CD4-positive, CD25-positive, alpha-beta regulatory T cell (primary cell): Measurements from ENCODE around the gene TIMM23. TPM values are rescaled to one million over a fixed set of nuclear protein-coding genes. Genes with fewer than 3 reads are reported as not detected.

Experiments
- ATAC-seq, 2 donors: fragments of 150-1000 bp; cut with Tn5 transposase; one replicate each; pipeline ENCODE4 v1.10.0; 2021; ENCODE audit warnings: low read depth in 2 of 2, moderate number of reproducible peaks in 2 of 2, moderate library complexity in 1 of 2
- DNase-seq, 3 donors: peaks; one replicate each; pipeline versions ENCODE4 v3.0.0 to v3.0.0-alpha.2; 2012 to 2022; ENCODE audit warnings: mixed read lengths in 1 of 3
- H3K27ac ChIP-seq: one replicate; pipeline ENCODE4 v1.7.0; 2013; ENCODE audit warnings: mild to moderate bottlenecking, low read length; ENCODE audit not compliant: insufficient read depth, poor library complexity, severe bottlenecking
- H3K27me3 ChIP-seq: one replicate; pipeline ENCODE4 v1.7.0; 2013; ENCODE audit warnings: low read length; ENCODE audit not compliant: control insufficient read depth, insufficient read depth
- H3K36me3 ChIP-seq: one replicate; pipeline ENCODE4 v1.7.0; 2013; ENCODE audit warnings: mild to moderate bottlenecking, low read length, moderate library complexity; ENCODE audit not compliant: control insufficient read depth, insufficient read depth
- H3K4me1 ChIP-seq: 2 replicates; pipeline ENCODE4 v1.7.0; 2013; ENCODE audit warnings: mild to moderate bottlenecking, low read length; ENCODE audit not compliant: insufficient read depth, control insufficient read depth, poor library complexity, severe bottlenecking
- H3K4me3 ChIP-seq: one replicate; pipeline ENCODE4 v1.7.0; 2013; ENCODE audit warnings: low read depth, mild to moderate bottlenecking, low read length, moderate library complexity
- H3K9me3 ChIP-seq, 2 experiments: 1 replicate in 1 of 2; 2 replicates in 1 of 2; pipeline ENCODE4 v1.7.0; 2013; ENCODE audit warnings: low read length in 2 of 2, mild to moderate bottlenecking in 1 of 2, moderate library complexity in 1 of 2; ENCODE audit not compliant: control insufficient read depth in 2 of 2
- H3K27ac Mint-ChIP-seq, 3 donors: one replicate each; pipeline ENCODE4 v1.8.0; 2020 to 2022; ENCODE audit warnings: mild to moderate bottlenecking in 3 of 3, mixed read lengths in 3 of 3, moderate library complexity in 2 of 3
- H3K27me3 Mint-ChIP-seq: one replicate; pipeline ENCODE4 v1.8.0; 2022; ENCODE audit warnings: mild to moderate bottlenecking, mixed read lengths
- H3K36me3 Mint-ChIP-seq: one replicate; pipeline ENCODE4 v1.8.0; 2020; ENCODE audit warnings: mixed read lengths
- H3K4me1 Mint-ChIP-seq, 4 donors: one replicate each; pipeline ENCODE4 v1.8.0; 2020 to 2022; ENCODE audit warnings: mixed read lengths in 4 of 4, mild to moderate bottlenecking in 1 of 4
- H3K4me3 Mint-ChIP-seq, 4 donors: one replicate each; pipeline ENCODE4 v1.8.0; 2020 to 2022; ENCODE audit warnings: mild to moderate bottlenecking in 4 of 4, mixed read lengths in 4 of 4, moderate library complexity in 3 of 4
- H3K9me3 Mint-ChIP-seq, 7 donors: one replicate each; pipeline ENCODE4 v1.8.0; 2020 to 2022; ENCODE audit warnings: mixed read lengths in 7 of 7, mild to moderate bottlenecking in 3 of 7, moderate library complexity in 2 of 7
- polyA plus RNA-seq, 4 donors: library from polyadenylated mRNA; unstranded; fragments of 300-500 nt; fragmentation: Illumina TruSeq; gene quantifications; one replicate each; pipeline ENCODE4 v1.2.3, GENCODE V29; 2021
- total RNA-seq: library from RNA; stranded (reverse); gene quantifications from one replicate; pipeline ENCODE4 v1.2.3, GENCODE V29; 2022

Gene TIMM23
- total and polyA plus RNA-seq, 5 donors from 2014 or later: 32.1 to 90.1 (median 74.4) TPM

DNA sequence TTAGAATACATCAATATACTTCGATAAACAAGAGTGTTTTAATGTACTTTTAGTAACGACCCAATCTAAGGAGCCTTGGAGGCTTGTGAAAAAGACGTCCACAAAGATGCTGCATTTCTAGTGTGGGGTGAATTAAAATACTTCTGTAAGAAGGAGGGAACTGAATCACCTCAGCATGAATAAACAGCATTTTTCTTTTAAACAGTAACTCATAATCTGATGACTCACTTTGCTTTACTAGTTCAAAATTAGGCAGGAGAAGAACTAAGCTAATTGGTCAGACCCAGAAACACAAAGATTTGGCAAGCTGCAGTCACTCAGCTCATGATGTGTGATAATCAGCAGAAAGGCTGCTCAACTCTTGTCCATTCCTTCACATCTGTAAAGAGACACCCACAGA is 33.9 kb downstream of the TIMM23 start:
- peaks cover 39% of the 10 kb centered on the region for H3K36me3 Mint-ChIP-seq
- no peaks in the 10 kb centered on the region for H3K9me3 Mint-ChIP-seq
- no peaks in the 10 kb centered on the region for H3K27me3 Mint-ChIP-seq
- DNase-seq (no peak), ATAC-seq (no peak)
- H3K4me3 ChIP-seq: no peak overlapping the region
- H3K27ac Mint-ChIP-seq: peak overlapping the region in 2 of 3 donors; percentile 48 to 59
- no peaks in the 10 kb centered on the region for H3K9me3 ChIP-seq
- no peak overlapping the region for H3K4me3 Mint-ChIP-seq
- H3K4me1 Mint-ChIP-seq: peaks cover 0 to 4% (median 1%) of the 10 kb centered on the region in 4 donors
- H3K27ac ChIP-seq: no peak overlapping the region
- H3K27me3 ChIP-seq: no peaks in the 10 kb centered on the region
- H3K36me3 ChIP-seq: peaks cover 98% of the 10 kb centered on the region
- no peaks in the 10 kb centered on the region for H3K4me1 ChIP-seq

DNA sequence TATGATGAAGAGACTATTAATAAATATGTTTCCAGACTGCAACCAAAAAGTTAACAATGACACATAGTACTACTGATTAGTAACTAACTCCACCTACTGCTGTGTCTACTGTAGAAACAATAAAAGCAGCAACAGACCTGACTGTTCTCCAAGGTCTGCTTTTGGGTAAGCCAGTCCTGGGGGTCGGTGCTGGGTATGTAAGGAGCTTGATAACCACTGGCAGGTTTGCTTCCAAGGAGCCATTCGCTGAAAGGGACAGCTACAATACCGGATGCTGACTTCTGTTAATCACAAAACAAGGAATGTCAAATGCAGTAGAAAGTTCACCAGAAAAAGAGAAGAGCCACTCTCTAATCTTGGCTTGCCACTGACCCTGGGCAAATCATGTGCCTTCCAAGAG is 40.5 kb downstream of the TIMM23 start:
- ATAC-seq: no peak
- Histone ChIP-seq H3K4me1 (no peaks in the 10 kb centered on the region), H3K27ac (no peak overlapping the region), H3K9me3 (no peaks in the 10 kb centered on the region), H3K36me3 (peaks cover 86% of the 10 kb centered on the region), H3K4me3 (no peak overlapping the region), H3K27me3 (no peaks in the 10 kb centered on the region)
- Mint-ChIP-seq H3K27me3 (peaks cover 5% of the 10 kb centered on the region), H3K4me1 (peaks cover 3 to 18% (median 10%) of the 10 kb centered on the region in 4 donors), H3K4me3 (no peak overlapping the region), H3K9me3 (no peaks in the 10 kb centered on the region), H3K27ac (no peak overlapping the region), H3K36me3 (peaks cover 41% of the 10 kb centered on the region)
- no peak for DNase-seq

DNA sequence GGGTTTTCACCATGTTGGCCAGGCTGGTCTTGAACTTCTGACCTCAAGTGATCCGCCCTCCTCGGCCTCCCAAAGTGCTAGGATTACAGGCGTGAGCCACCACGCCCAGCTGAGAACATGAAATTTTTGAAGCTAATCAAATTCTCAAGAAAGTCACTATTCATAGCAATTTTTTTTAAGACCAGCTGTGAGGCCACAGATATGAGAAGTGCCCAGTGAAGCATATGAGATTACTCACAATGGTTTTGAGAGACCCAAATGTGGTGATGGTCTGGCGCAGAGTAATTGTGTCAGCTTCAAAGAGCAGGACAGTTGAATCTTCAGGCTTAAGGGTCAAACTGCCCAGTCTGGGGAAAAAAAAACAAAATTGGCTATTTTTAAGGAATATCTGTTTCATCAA is 41.9 kb downstream of the TIMM23 start:
- peaks cover 13 to 29% (median 22%) of the 10 kb centered on the region in 4 donors for H3K4me1 Mint-ChIP-seq
- ATAC-seq: no peak
- no peaks in the 10 kb centered on the region for H3K9me3 Mint-ChIP-seq
- no peak overlapping the region for H3K4me3 Mint-ChIP-seq
- H3K36me3 ChIP-seq: peaks cover 74% of the 10 kb centered on the region
- no peaks in the 10 kb centered on the region for H3K9me3 ChIP-seq
- no peak for DNase-seq
- H3K27me3 Mint-ChIP-seq: peaks cover 5% of the 10 kb centered on the region
- H3K27ac Mint-ChIP-seq: no peak overlapping the region
- H3K4me1 ChIP-seq: peaks cover 12% of the 10 kb centered on the region
- no peak overlapping the region for H3K4me3 ChIP-seq
- no peak overlapping the region for H3K27ac ChIP-seq
- peaks cover 34% of the 10 kb centered on the region for H3K36me3 Mint-ChIP-seq
- H3K27me3 ChIP-seq: no peaks in the 10 kb centered on the region

GRCh38 chr10:46014683-46015405 is 42.6 kb downstream of the TIMM23 start:
- H3K36me3 Mint-ChIP-seq: peaks cover 34% of the 10 kb centered on the region
- H3K4me3 Mint-ChIP-seq: no peak overlapping the region
- Histone ChIP-seq H3K4me3 (no peak overlapping the region), H3K27ac (no peak overlapping the region), H3K27me3 (no peaks in the 10 kb centered on the region), H3K36me3 (peaks cover 68% of the 10 kb centered on the region), H3K4me1 (peaks cover 17% of the 10 kb centered on the region), H3K9me3 (no peaks in the 10 kb centered on the region)
- peaks cover 5% of the 10 kb centered on the region for H3K27me3 Mint-ChIP-seq
- ATAC-seq: no peak
- peaks cover 17 to 35% (median 28%) of the 10 kb centered on the region in 4 donors for H3K4me1 Mint-ChIP-seq
- H3K27ac Mint-ChIP-seq: peak overlapping the region in 1 of 3 donors; percentile 52
- DNase-seq: no peak
- no peaks in the 10 kb centered on the region for H3K9me3 Mint-ChIP-seq

GRCh38 chr10:46016190-46016589 is 43.9 kb downstream of the TIMM23 start:
- peaks cover 26% of the 10 kb centered on the region for H3K36me3 Mint-ChIP-seq
- peaks cover 27 to 49% (median 38%) of the 10 kb centered on the region in 4 donors for H3K4me1 Mint-ChIP-seq
- peak overlapping the region in 2 of 3 donors; percentile 14 to 21 for H3K27ac Mint-ChIP-seq

DNA sequence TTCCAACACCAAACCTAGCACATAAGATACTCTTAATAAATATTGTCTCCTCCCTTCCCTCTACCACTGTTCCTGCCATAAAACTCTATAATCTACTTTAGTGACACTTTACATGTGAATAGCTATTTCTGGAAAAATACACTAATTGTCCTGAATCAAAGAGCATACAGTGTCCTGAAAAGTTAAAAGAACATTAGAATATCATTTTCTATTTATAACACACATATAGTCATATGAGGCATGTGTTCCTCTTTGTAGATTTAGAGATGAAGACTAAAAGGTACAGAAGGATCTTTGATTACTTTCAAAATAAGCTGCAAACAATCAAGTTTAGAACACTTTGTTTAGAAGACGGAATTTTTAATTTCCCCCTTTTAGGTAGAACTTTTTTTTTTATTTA is 44.5 kb downstream of the TIMM23 start:
- Histone ChIP-seq H3K4me1 (peaks cover 30% of the 10 kb centered on the region), H3K36me3 (peaks cover 49% of the 10 kb centered on the region), H3K27ac (no peak overlapping the region), H3K4me3 (no peak overlapping the region), H3K27me3 (no peaks in the 10 kb centered on the region), H3K9me3 (no peaks in the 10 kb centered on the region)
- peaks cover 5% of the 10 kb centered on the region for H3K27me3 Mint-ChIP-seq
- H3K4me1 Mint-ChIP-seq: peaks cover 28 to 53% (median 42%) of the 10 kb centered on the region in 4 donors
- peak overlapping the region in 1 of 3 donors; percentile 21 for H3K27ac Mint-ChIP-seq
- no peak overlapping the region for H3K4me3 Mint-ChIP-seq
- no peak for DNase-seq
- no peak for ATAC-seq
- H3K9me3 Mint-ChIP-seq: no peaks in the 10 kb centered on the region
- H3K36me3 Mint-ChIP-seq: peaks cover 26% of the 10 kb centered on the region

More at GRCh38 chr10:46016190-46016589, 43.9 kb downstream of the TIMM23 start:
- ATAC-seq (no peak), DNase-seq (no peak)
- Histone ChIP-seq H3K36me3 (peaks cover 54% of the 10 kb centered on the region), H3K9me3 (no peaks in the 10 kb centered on the region), H3K4me3 (no peak overlapping the region), H3K27ac (no peak overlapping the region), H3K4me1 (peaks cover 25% of the 10 kb centered on the region), H3K27me3 (no peaks in the 10 kb centered on the region)
- Mint-ChIP-seq H3K9me3 (no peaks in the 10 kb centered on the region), H3K27me3 (peaks cover 5% of the 10 kb centered on the region), H3K4me3 (no peak overlapping the region)

DNA sequence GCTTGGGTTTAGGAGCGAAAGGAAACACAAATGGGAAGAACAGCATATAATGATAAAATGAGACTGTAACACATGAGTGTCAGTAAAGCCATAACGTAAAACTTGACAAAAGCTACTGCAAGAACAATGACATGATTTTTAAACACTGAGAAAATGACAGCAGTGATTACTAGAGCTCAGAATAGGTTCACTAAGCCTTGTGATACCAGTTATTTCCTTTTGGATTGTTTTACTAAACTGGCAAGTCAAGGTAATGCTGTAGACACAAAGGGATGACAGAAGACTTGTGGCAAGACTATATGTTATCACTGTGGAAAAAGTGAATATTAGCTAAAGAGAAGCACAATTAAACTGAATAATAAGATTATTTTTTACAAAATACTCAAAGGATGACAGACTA is 45.4 kb downstream of the TIMM23 start:
- no peak overlapping the region for H3K4me3 Mint-ChIP-seq
- peak overlapping the region in 1 of 3 donors; percentile 75 for H3K27ac Mint-ChIP-seq
- no peaks in the 10 kb centered on the region for H3K9me3 Mint-ChIP-seq

More for the DNA sequence above, 45.4 kb downstream of the TIMM23 start:
- Histone ChIP-seq H3K4me3 (no peak overlapping the region), H3K4me1 (peaks cover 32% of the 10 kb centered on the region), H3K9me3 (no peaks in the 10 kb centered on the region), H3K27me3 (no peaks in the 10 kb centered on the region), H3K36me3 (peaks cover 41% of the 10 kb centered on the region), H3K27ac (no peak overlapping the region)
- Mint-ChIP-seq H3K36me3 (peaks cover 25% of the 10 kb centered on the region), H3K4me1 (peaks cover 28 to 62% (median 48%) of the 10 kb centered on the region in 4 donors), H3K27me3 (peaks cover 5% of the 10 kb centered on the region)
- ATAC-seq: no peak
- no peak for DNase-seq
